ENCODE measurements around the gene SNU13.

DNA sequence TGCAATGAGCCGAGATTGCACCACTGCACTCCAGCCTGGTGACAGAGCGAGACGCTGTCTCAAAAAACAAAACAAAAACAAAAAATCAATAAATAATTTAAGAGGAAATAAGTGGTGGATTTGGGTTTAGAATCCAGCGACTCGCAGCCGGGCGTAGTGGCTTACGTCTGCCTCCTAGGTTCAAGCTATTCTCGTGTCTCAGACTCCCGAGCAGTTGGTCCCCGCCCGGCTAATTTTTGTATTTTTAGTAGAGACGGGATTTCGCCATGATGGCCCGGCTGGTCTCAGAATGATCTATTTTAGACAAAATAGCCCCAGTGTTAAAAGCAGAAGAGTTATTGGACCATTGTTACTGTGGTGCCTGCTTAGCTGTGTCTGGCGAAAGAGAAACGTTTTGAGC, 29.8 kb downstream of the SNU13 start:
- TF ChIP-seq, protein P1, sequence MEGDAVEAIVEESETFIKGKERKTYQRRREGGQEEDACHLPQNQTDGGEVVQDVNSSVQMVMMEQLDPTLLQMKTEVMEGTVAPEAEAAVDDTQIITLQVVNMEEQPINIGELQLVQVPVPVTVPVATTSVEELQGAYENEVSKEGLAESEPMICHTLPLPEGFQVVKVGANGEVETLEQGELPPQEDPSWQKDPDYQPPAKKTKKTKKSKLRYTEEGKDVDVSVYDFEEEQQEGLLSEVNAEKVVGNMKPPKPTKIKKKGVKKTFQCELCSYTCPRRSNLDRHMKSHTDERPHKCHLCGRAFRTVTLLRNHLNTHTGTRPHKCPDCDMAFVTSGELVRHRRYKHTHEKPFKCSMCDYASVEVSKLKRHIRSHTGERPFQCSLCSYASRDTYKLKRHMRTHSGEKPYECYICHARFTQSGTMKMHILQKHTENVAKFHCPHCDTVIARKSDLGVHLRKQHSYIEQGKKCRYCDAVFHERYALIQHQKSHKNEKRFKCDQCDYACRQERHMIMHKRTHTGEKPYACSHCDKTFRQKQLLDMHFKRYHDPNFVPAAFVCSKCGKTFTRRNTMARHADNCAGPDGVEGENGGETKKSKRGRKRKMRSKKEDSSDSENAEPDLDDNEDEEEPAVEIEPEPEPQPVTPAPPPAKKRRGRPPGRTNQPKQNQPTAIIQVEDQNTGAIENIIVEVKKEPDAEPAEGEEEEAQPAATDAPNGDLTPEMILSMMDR (IDR thresholded peaks at IDR 0.05) = no peak
- no peak for TF ChIP-seq POLR2A (IDR thresholded peaks at IDR 0.05)

Data from sigmoid colon (tissue), 3 donors.